ENCODE data around the gene RBM41.

- TF ChIP-seq CTCF (IDR thresholded peaks at IDR 0.05; ENCODE audit: low read length), result no peak
- no peak for TF ChIP-seq EZH2 (optimal IDR thresholded peaks at IDR 0.05; ENCODE audit: low read depth, low read length)
These were observed 15.6 kb downstream of the RBM41 start for GRCh38 chrX:107102980-107103379.

Data from MM.1S (cell line).